GM12878 (cell line): Measurements from ENCODE around the gene STAMBP. TPM values are rescaled to one million over a fixed set of nuclear protein-coding genes. Genes with fewer than 3 reads are reported as not detected.

Experiments
- ATAC-seq: fragments of 200-7000 bp; cut with Tn5 transposase; 3 replicates; pipeline ENCODE4 v1.9.1; 2020; ENCODE audit warnings: mild to moderate bottlenecking, moderate library complexity
- BruUV-seq: library from RNA; stranded (reverse); fragments of 400-500 nt; replicated peaks from 2 replicates; lab custom pipeline; 2021; lab: Mats Ljungman, UMichigan
- CTCF ChIA-PET: fragments of 300-600 bp; sonication (Branson Sonifier 250); formaldehyde crosslinking; extraction: SDS; loops from one replicate; lab custom pipeline; 2021; ENCODE audit warnings: inconsistent platforms; lab: Yijun Ruan, JAX
- POLR2A ChIA-PET: fragments of 350-600 bp; formaldehyde crosslinking; extraction: SDS; loops from one replicate; lab custom pipeline; 2021; ENCODE audit warnings: inconsistent platforms; lab: Charles Lee
- RAD21 ChIA-PET: fragments of 300-600 bp; sonication (Branson Sonifier 250); formaldehyde crosslinking; loops from one replicate; lab custom pipeline; 2023; ENCODE audit warnings: antibody characterized with exemption; ENCODE audit not compliant: unreplicated experiment; lab: Charles Lee
- SMC1A ChIA-PET: fragments of 300-600 bp; sonication (Branson Sonifier 250); formaldehyde crosslinking; loops from one replicate; lab custom pipeline; 2023; ENCODE audit not compliant: unreplicated experiment, uncharacterized antibody; lab: Charles Lee
- DNase-seq: peaks from one replicate; pipeline ENCODE4 v3.0.0-alpha.2; 2011; ENCODE audit warnings: low read depth, low spot score
- FAIRE-seq: peaks from 3 replicates; lab custom pipeline; 2011; peaks lifted over from hg19 to GRCh38; lab: Jason Lieb, UNC
- H2AFZ ChIP-seq: 2 replicates; pipeline ENCODE4 v1.6.0; 2011; ENCODE audit warnings: low read depth, low read length, control low read depth; ENCODE audit not compliant: control insufficient read depth
- H3K27ac ChIP-seq: 2 replicates; pipeline ENCODE4 v1.5.1; 2011; ENCODE audit warnings: control low read depth; ENCODE audit not compliant: control insufficient read depth, insufficient read depth
- H3K27me3 ChIP-seq, 2 experiments: replicated peaks in 1 of 2; 2 replicates each; pipeline versions ENCODE4 v1.6.0 to v1.6.1; 2011; ENCODE audit warnings: low read length in 1 of 2; ENCODE audit not compliant: control insufficient read depth in 2 of 2, insufficient read depth in 2 of 2
- H3K36me3 ChIP-seq, 2 experiments: 2 replicates each; pipeline ENCODE4 v1.5.1; 2011; ENCODE audit warnings: low read length in 1 of 2; ENCODE audit not compliant: control insufficient read depth in 2 of 2, insufficient read depth in 2 of 2
- H3K4me1 ChIP-seq: 2 replicates; pipeline ENCODE4 v1.6.1; 2011; ENCODE audit warnings: mild to moderate bottlenecking, low read length, moderate library complexity, mixed read lengths; ENCODE audit not compliant: control insufficient read depth, insufficient read depth
- H3K4me2 ChIP-seq: 2 replicates; pipeline ENCODE4 v1.6.0; 2011; ENCODE audit warnings: control low read depth; ENCODE audit not compliant: control insufficient read depth, insufficient read depth
- H3K4me3 ChIP-seq: fragments of 200-600 bp; sonication (generic); 2 replicates; pipeline ENCODE4 v1.5.1; 2016
- H3K79me2 ChIP-seq: 2 replicates; pipeline ENCODE4 v1.6.0; 2011; ENCODE audit warnings: low read length; ENCODE audit not compliant: control insufficient read depth, insufficient read depth
- H3K9ac ChIP-seq: 2 replicates; pipeline ENCODE4 v1.8.0; 2011; ENCODE audit warnings: low read length, control low read depth, mixed read lengths; ENCODE audit not compliant: control insufficient read depth, insufficient read depth
- H3K9me3 ChIP-seq: replicated peaks from 3 replicates; pipeline ENCODE4 v1.5.1; 2011; ENCODE audit warnings: mild to moderate bottlenecking, low read length; ENCODE audit not compliant: control insufficient read depth, insufficient read depth
- H4K20me1 ChIP-seq: 2 replicates; pipeline ENCODE4 v1.6.0; 2011; ENCODE audit not compliant: control insufficient read depth, insufficient read depth
- ATF7 ChIP-seq: fragments of 450-650 bp; IDR thresholded peaks from 2 replicates; pipeline ENCODE4 v1.6.1; 2016; ENCODE audit warnings: low read depth, mild to moderate bottlenecking
- EED ChIP-seq: sonication (generic); IDR thresholded peaks from 2 replicates; pipeline ENCODE4 v1.6.1; 2016; ENCODE audit warnings: antibody characterized with exemption, low read depth
- FOXK2 ChIP-seq: fragments of 450-650 bp; IDR thresholded peaks from 2 replicates; pipeline ENCODE4 v1.6.1; 2017; ENCODE audit warnings: mild to moderate bottlenecking, moderate library complexity
- HCFC1 ChIP-seq: fragments of 150-350 bp; IDR thresholded peaks from 2 replicates; pipeline ENCODE4 v1.6.1; 2014; ENCODE audit warnings: low read length
- IKZF1 ChIP-seq: fragments of 450-650 bp; conservative IDR thresholded peaks from 2 replicates; pipeline ENCODE4 v1.6.1; 2017; ENCODE audit warnings: antibody characterized with exemption, mild to moderate bottlenecking
- LARP7 ChIP-seq: fragments of 450-650 bp; IDR thresholded peaks from 2 replicates; pipeline ENCODE4 v1.6.1; 2017; ENCODE audit warnings: mild to moderate bottlenecking
- MXI1 ChIP-seq: fragments of 150-350 bp; IDR thresholded peaks from 2 replicates; pipeline ENCODE4 v1.6.1; 2011; ENCODE audit warnings: low read depth, mild to moderate bottlenecking, inconsistent platforms, low read length, improper control_type of control experiment
- NRF1 ChIP-seq: conservative IDR thresholded peaks from 2 replicates; pipeline ENCODE4 v1.6.1; 2011; ENCODE audit warnings: mild to moderate bottlenecking, low read depth, low read length, improper control_type of control experiment
- SP1 ChIP-seq: IDR thresholded peaks from one replicate; pipeline ENCODE4 v1.6.1; 2011; ENCODE audit warnings: low read depth, low read length
- SREBF2 ChIP-seq: IDR thresholded peaks from 2 replicates; pipeline ENCODE4 v1.6.1; 2012; ENCODE audit warnings: mild to moderate bottlenecking, low read length
- ZNF24 ChIP-seq: fragments of 450-650 bp; IDR thresholded peaks from 2 replicates; pipeline ENCODE4 v1.6.1; 2017; ENCODE audit warnings: antibody characterized with exemption, mild to moderate bottlenecking
- in situ Hi-C: fragments of 300-500 bp; cut with MboI; formaldehyde crosslinking; loops from 9 replicates; pipeline ENCODE4 v1.14.3; 2018; ENCODE audit warnings: mixed read lengths
- intact Hi-C: fragments of 100-400 bp; cut with micrococcal nuclease; formaldehyde crosslinking; loops from one replicate; pipeline ENCODE4 v1.14.2; 2022; ENCODE audit not compliant: unreplicated experiment
- polyA plus RNA-seq, 11 experiments: library from polyadenylated mRNA; depleted of rRNA in 4 of 11; unstranded in 6 of 11; stranded (reverse) in 5 of 11; fragments of >200 nt; fragmentation: Nextera tagmentation in 4 of 11; fragmentation: Illumina TruSeq in 1 of 11; extraction: Ambion mirVana in 4 of 11; extraction: Trizol in 1 of 11; gene quantifications; 1 replicate in 1 of 11; 2 replicates in 10 of 11; pipeline versions ENCODE4 v1.2.1 to v1.2.3, GENCODE V29; 2011 to 2016; ENCODE audit warnings: inconsistent platforms in 2 of 11, missing spikeins in 2 of 11, low read depth in 1 of 11
- total RNA-seq, 4 experiments: library from RNA; depleted of rRNA in 3 of 4; stranded (reverse); fragments of >200 nt in 3 of 4; fragmentation: Illumina TruSeq in 1 of 4; extraction: Trizol in 1 of 4; gene quantifications; 2 replicates each; pipeline versions ENCODE4 v1.2.1 to v1.2.3, GENCODE V29; 2013 to 2021
- TF ChIP-seq, protein P1 (sequence below): fragments of 150-350 bp; IDR thresholded peaks from 2 replicates; pipeline ENCODE4 v1.6.1; 2014; ENCODE audit warnings: mild to moderate bottlenecking, low read depth, low read length
- TF ChIP-seq, protein P2 (sequence below): fragments of 450-650 bp; IDR thresholded peaks from 2 replicates; pipeline ENCODE4 v1.6.1; 2016; ENCODE audit warnings: mild to moderate bottlenecking
- TF ChIP-seq, protein P3 (sequence below): IDR thresholded peaks from 2 replicates; pipeline ENCODE4 v1.6.1; 2011; ENCODE audit warnings: mild to moderate bottlenecking, low read depth, low read length, moderate library complexity; ENCODE audit not compliant: insufficient replicate concordance

Gene STAMBP
- total and polyA plus RNA-seq, 10 of the 15 experiments (the other 5 are each of a cell fraction or from before 2014, with no cell fraction given) = 38.9 to 84.1 (median 69.7) TPM

DNA sequence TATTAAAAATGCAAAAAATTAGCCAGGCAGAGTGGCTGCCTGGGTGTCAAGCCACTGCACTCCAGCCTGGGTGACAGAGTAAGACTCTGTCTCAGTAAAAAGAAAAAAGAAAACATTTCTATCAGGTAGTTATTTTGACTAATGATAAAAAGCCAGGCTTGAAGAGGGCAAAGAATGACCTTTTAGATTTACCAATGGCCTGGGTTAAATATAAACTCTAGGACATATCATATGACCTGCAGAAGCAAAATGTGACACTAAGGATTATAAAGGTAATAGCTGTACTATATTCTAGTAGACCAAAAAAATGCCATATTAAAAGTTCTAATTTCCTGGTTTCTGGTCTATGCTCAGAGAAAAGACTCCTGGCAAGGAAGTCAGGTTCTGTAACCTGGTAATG is 16.1 kb upstream of the STAMBP start:
- Histone ChIP-seq H3K4me2 (no peak overlapping the region), H3K4me3 (no peak overlapping the region), H4K20me1 (no peaks in the 10 kb centered on the region), H3K9ac (no peak overlapping the region), H3K9me3 (no peaks in the 10 kb centered on the region; the same call in 2 of the 3 replicates), H2AFZ (no peak overlapping the region), H3K27me3 (no peaks in the 10 kb centered on the region; a peak in 1 of 4 replicates), H3K36me3 (no peaks in the 10 kb centered on the region), H3K4me1 (no peaks in the 10 kb centered on the region; the same call in 1 of the 2 replicates), H3K27ac (no peak overlapping the region), H3K79me2 (no peaks in the 10 kb centered on the region)
- no peak for FAIRE-seq
- CTCF ChIA-PET = interaction anchor here (2.3 kb wide), 1 partner anchor 133 kb away, joined by 5 read pairs; no protein-coding TSS in a partner anchor
- no TSS peak for BruUV-seq
- ATAC-seq = no peak
- RAD21 ChIA-PET = interaction anchor here (1.5 to 1.6 kb wide), 2 partner anchors 9 to 11 kb away, joined by 5 to 6 read pairs; no protein-coding TSS in a partner anchor
- in situ Hi-C loops (no loop called here), intact Hi-C loops (no loop called here)
- DNase-seq = no peak
- TF ChIP-seq HCFC1 (no peak), FOXK2 (no peak), MXI1 (no peak), LARP7 (no peak), SP1 (no peak), EED (no peak), ZNF24 (no peak), SREBF2 (no peak), NRF1 (no peak), ATF7 (no peak), IKZF1 (no peak)
- TF ChIP-seq, protein P1, sequence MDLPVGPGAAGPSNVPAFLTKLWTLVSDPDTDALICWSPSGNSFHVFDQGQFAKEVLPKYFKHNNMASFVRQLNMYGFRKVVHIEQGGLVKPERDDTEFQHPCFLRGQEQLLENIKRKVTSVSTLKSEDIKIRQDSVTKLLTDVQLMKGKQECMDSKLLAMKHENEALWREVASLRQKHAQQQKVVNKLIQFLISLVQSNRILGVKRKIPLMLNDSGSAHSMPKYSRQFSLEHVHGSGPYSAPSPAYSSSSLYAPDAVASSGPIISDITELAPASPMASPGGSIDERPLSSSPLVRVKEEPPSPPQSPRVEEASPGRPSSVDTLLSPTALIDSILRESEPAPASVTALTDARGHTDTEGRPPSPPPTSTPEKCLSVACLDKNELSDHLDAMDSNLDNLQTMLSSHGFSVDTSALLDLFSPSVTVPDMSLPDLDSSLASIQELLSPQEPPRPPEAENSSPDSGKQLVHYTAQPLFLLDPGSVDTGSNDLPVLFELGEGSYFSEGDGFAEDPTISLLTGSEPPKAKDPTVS = no peak
- TF ChIP-seq, protein P2, sequence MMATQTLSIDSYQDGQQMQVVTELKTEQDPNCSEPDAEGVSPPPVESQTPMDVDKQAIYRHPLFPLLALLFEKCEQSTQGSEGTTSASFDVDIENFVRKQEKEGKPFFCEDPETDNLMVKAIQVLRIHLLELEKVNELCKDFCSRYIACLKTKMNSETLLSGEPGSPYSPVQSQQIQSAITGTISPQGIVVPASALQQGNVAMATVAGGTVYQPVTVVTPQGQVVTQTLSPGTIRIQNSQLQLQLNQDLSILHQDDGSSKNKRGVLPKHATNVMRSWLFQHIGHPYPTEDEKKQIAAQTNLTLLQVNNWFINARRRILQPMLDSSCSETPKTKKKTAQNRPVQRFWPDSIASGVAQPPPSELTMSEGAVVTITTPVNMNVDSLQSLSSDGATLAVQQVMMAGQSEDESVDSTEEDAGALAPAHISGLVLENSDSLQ = no peak
- TF ChIP-seq, protein P3, sequence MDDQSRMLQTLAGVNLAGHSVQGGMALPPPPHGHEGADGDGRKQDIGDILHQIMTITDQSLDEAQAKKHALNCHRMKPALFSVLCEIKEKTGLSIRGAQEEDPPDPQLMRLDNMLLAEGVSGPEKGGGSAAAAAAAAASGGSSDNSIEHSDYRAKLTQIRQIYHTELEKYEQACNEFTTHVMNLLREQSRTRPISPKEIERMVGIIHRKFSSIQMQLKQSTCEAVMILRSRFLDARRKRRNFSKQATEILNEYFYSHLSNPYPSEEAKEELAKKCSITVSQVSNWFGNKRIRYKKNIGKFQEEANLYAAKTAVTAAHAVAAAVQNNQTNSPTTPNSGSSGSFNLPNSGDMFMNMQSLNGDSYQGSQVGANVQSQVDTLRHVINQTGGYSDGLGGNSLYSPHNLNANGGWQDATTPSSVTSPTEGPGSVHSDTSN = no peak
- POLR2A ChIA-PET = interaction anchor here (0.6 kb wide), 1 partner anchor 640 kb away, joined by 4 read pairs; no protein-coding TSS in a partner anchor
- SMC1A ChIA-PET = interaction anchor here (1.4 kb wide), 1 partner anchor 8 kb away, joined by 4 read pairs; no protein-coding TSS in a partner anchor
